Renal cortical epithelial cell (primary cell): Measurements from ENCODE around the gene KCNJ15. TPM values are rescaled to one million over a fixed set of nuclear protein-coding genes. Genes with fewer than 3 reads are reported as not detected.

Experiments used
- DNase-seq: peaks from one replicate; pipeline ENCODE4 v3.0.0-alpha.2; 2011; ENCODE audit warnings: low read depth
- total RNA-seq: library from RNA; depleted of rRNA; stranded (reverse); fragments of >200 nt; gene quantifications from 2 replicates; pipeline ENCODE4 v1.2.3, GENCODE V29; 2014

Gene KCNJ15
- total RNA-seq, 1 donor from 2014 or later: 319 TPM

GRCh38 chr21:38267991-38268863, 11.4 kb downstream of the KCNJ15 start:
- no peak for DNase-seq

- peak; percentile 47 for DNase-seq
Observed at GRCh38 chr21:38268864-38269575, 12.2 kb downstream of the KCNJ15 start.

- DNase-seq: peak; percentile 60
Observed at GRCh38 chr21:38269576-38269936, 12.8 kb downstream of the KCNJ15 start.

GRCh38 chr21:38272215-38272614, 15.4 kb downstream of the KCNJ15 start:
- peak; percentile 71 for DNase-seq

GRCh38 chr21:38273745-38274542, 17.2 kb downstream of the KCNJ15 start:
- no peak for DNase-seq

GRCh38 chr21:38277501-38278131, 20.8 kb downstream of the KCNJ15 start:
- peak; percentile 98 for DNase-seq

DNA sequence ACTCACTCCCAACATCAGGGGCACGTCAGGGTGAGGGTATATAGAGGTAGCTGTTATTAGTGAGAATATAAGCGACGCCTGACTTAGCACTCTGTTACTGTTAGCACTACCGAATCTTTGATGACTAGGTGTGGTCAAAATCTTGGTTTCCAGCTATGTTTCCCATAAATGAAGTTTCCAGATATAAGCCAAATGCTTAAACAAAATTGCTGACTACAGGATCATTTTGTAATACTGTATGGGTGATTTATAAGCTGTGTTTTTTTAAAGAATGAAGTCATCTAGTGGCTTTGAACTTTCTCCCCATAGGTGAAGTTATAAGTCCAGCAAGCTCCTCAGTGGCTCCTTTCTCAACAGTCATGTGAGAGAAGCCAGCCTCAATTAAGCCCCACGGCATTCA, 23.7 kb downstream of the KCNJ15 start:
- no peak for DNase-seq

DNA sequence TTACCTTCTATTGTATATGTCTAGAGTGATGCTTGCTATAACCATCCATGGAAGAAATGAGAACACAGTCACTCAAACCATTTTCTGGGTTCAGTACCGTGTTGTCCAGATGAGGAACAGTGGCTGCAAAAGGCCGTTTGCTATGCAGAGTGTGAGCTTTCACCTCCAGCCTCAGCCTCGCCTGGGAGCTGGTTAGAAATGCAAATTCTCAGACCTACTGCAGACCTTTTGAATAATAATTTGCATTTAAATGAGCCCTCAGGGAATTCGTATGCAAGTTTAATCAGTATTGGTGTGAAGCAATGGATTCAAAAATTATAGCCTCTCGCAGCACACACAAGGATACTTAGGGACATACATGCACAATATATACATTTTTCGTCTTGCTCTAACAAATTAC, 24.1 kb downstream of the KCNJ15 start:
- DNase-seq: no peak

DNA sequence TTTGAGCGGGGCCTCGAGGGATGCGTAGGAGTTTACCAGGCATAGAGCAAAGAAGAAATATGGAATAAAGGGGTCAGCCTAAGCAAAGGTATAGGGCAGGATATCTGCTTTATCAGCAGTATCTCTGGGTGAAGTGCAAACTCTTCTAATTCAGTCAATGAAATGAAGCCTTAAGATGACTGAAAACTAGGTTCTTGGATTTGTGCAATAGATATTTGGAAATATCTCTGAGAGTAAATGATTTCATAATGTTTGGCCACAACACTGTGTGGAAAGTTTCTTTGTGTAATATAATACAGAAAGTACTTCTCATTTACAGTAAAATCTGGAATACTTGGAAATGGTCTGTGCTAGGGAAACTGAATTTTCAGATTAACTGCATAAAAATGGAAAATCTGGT, 26.1 kb downstream of the KCNJ15 start:
- no peak for DNase-seq

DNA sequence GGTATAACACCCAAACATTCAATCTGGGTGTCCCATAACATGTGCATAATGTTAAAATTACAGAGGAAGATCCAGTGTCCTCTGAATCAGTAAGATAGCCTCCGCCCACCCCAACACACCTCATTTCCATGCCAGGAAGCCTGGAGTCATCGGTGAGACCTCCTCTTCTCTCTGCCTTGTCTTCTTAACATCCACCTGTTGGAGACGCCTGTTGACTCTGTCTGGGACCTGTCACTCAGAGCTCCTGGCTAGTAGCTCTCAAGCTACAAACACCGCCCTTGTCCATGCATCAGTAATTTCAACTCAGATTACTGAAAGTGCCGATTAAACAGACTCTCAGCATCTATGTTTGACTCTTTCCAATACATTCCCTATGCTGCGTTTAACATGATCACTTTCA, 27.4 kb downstream of the KCNJ15 start:
- no peak for DNase-seq

- DNase-seq: peak; percentile 69
Observed at GRCh38 chr21:38286739-38287471, 30.1 kb downstream of the KCNJ15 start.

DNA sequence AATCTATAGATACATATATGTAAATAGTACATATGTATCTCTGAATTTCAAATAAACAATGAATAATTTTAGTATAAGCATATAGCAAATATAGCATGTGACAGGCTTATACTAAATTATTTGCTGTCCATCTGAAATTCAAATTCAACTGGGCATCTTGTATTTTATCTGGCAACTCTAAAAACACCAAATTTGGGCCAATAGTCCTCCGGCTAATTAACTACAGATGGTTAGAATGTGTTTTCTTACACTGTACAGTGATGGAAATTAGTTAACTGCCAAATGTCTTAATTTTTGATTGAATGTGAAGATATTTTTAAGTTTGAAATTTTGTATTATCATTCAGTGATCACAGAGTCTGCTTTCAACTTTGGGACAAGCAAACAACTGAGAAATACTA, 30.7 kb downstream of the KCNJ15 start:
- no peak for DNase-seq

- peak; percentile 99 for DNase-seq
Observed at GRCh38 chr21:38289705-38290485, 33.1 kb downstream of the KCNJ15 start.

- DNase-seq: no peak
Observed at GRCh38 chr21:38290809-38291208, 34.0 kb downstream of the KCNJ15 start.

- DNase-seq: peak; percentile 53
Observed at GRCh38 chr21:38291874-38292273, 35.1 kb downstream of the KCNJ15 start.

DNA sequence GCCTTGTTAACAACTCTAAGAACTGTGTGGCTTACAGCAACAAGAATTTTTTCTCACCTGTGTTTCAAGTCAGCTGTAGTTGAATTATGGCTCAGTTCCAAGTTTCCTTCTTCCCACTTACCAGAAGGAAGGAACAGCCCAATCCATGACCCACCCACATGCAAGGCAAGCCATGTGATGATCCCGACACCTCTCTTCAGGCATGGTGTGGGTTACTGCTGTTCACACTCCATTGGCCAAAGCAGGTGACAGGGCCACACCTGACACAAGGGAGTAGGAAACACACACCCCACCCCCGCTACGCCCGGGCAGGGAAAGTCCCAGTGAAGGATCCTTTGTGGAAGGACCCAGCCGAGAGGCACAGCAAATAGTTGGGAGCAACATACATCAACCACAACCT, 36.3 kb downstream of the KCNJ15 start:
- peak; percentile 73 for DNase-seq

DNA sequence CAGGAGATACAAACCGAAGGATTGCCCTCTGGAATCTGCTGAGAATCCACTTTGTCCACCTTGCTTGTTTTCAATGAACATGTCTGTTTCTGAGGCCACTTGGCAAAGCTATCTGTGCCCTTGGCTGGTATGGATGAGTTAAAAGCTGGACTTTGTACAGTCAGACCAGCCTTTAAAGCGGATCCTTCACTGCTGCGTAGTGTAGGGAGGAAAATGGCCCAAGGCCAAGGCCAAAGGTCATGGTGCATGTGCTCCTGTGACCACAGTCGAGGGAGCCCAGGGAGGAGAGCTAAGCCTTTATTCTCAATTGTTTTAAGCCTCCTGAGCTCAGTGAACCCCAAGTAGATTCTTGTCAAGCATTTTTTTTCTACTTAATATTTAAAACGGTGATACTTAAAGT, 37.0 kb downstream of the KCNJ15 start:
- DNase-seq: peak; percentile 72

GRCh38 chr21:38294609-38295008, 37.8 kb downstream of the KCNJ15 start:
- DNase-seq: no peak

- peak; percentile 71 for DNase-seq
Observed at GRCh38 chr21:38295997-38296764, 39.4 kb downstream of the KCNJ15 start.
